AG09309 (cell line): Measurements from ENCODE around the gene HAPLN3.

Source experiments
- DNase-seq: peaks from one replicate; pipeline ENCODE4 v3.0.0-alpha.2; 2010; ENCODE audit warnings: low read depth
- H3K4me3 ChIP-seq: 2 replicates; pipeline ENCODE4 v1.5.1; 2011; ENCODE audit warnings: mild to moderate bottlenecking, low read depth, low read length, moderate library complexity; ENCODE audit not compliant: control insufficient read depth
- TF ChIP-seq, protein P1 (sequence below): IDR thresholded peaks from 2 replicates; pipeline ENCODE4 v1.5.1; 2011; ENCODE audit warnings: mild to moderate bottlenecking, low read depth, low read length, inconsistent platforms; ENCODE audit not compliant: insufficient read depth, control insufficient read depth; ENCODE audit errors: missing control alignments

HAPLN3 gene

GRCh38 chr15:88865498-88866099 lies 29.7 kb downstream of the HAPLN3 start:
- DNase-seq = no peak

DNA sequence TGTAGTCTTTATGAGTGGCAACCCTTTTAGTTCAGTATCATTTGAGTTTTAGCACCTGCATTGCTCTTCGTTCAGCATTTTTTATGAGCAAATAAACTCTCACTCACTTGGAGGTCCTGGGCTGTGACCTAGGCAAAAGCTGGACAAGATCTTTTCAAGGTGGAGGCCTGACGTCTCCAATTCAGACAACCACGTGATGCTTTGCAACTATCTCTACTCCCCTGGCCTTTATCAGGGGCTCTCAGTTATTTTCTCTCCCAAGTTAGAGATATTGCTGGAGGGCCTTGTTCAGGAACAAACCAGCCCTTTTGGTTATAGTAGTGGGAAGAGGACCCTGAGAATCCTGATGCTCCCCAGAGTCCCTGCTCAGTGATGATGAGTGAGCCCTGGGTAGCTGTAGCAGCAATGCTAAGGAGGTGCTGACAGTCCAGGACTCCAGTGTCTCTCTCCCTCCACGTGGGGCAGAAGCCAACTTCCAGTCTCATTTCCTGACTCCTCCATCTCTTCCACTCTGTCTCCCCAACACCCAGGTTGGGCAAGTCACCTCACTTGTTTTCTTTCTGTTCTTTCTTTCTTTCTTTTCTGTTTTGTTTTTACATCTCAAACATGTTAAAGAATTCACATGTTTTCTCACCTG lies 30.4 kb downstream of the HAPLN3 start:
- no peak overlapping the region for H3K4me3 ChIP-seq
- no peak for DNase-seq
- TF ChIP-seq, protein P1, sequence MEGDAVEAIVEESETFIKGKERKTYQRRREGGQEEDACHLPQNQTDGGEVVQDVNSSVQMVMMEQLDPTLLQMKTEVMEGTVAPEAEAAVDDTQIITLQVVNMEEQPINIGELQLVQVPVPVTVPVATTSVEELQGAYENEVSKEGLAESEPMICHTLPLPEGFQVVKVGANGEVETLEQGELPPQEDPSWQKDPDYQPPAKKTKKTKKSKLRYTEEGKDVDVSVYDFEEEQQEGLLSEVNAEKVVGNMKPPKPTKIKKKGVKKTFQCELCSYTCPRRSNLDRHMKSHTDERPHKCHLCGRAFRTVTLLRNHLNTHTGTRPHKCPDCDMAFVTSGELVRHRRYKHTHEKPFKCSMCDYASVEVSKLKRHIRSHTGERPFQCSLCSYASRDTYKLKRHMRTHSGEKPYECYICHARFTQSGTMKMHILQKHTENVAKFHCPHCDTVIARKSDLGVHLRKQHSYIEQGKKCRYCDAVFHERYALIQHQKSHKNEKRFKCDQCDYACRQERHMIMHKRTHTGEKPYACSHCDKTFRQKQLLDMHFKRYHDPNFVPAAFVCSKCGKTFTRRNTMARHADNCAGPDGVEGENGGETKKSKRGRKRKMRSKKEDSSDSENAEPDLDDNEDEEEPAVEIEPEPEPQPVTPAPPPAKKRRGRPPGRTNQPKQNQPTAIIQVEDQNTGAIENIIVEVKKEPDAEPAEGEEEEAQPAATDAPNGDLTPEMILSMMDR = no peak

More at GRCh38 chr15:88865498-88866099, 29.7 kb downstream of the HAPLN3 start:
- H3K4me3 ChIP-seq = no peak overlapping the region
- TF ChIP-seq, protein P1 = no peak

GRCh38 chr15:88863412-88863811 lies 31.9 kb downstream of the HAPLN3 start:
- TF ChIP-seq, protein P1 = no peak
- no peak overlapping the region for H3K4me3 ChIP-seq
- DNase-seq = no peak

DNA sequence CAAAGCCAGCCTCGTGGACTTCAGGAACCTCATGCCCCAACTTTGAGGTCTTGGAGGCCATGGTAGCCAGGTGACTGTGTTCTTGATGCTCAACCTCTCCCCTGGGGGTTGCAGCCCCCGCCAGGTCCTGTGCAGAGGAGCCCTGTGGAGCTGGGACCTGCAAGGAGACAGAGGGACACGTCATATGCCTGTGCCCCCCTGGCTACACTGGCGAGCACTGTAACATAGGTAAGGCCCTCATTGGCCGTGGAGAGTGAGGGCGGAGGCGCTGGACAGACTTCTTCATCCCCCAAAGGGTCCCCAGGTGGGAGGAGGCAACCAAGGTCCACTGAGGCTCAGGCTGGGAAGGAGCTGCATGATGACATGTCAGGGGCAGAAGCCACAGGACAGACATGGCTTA lies 35.1 kb downstream of the HAPLN3 start:
- TF ChIP-seq, protein P1 = no peak

GRCh38 chr15:88859550-88859949 lies 35.8 kb downstream of the HAPLN3 start:
- no peak for DNase-seq
- TF ChIP-seq, protein P1 = no peak
- no peak overlapping the region for H3K4me3 ChIP-seq

More for the DNA sequence above, 35.1 kb downstream of the HAPLN3 start:
- DNase-seq = no peak
- no peak overlapping the region for H3K4me3 ChIP-seq

- no peak for DNase-seq
- no peak overlapping the region for H3K4me3 ChIP-seq
- TF ChIP-seq, protein P1 = no peak
Measured at GRCh38 chr15:88858934-88859333, 36.4 kb downstream of the HAPLN3 start.
